CD4-positive, alpha-beta T cell (primary cell): ENCODE results near the gene CD200R1L. TPM values are rescaled to one million over a fixed set of nuclear protein-coding genes. Genes with fewer than 3 reads are reported as not detected.

Source experiments
- ATAC-seq: fragments of 200-7000 bp; cut with Tn5 transposase; one replicate; pipeline ENCODE4 v1.10.0; 2022; ENCODE audit warnings: mild to moderate bottlenecking; ENCODE audit not compliant: poor library complexity
- CTCF ChIA-PET: fragments of 350-600 bp; sonication (Branson Sonifier 250); formaldehyde crosslinking; loops from one replicate; lab custom pipeline; 2021; ENCODE audit warnings: antibody characterized with exemption, inconsistent platforms; lab: Charles Lee
- POLR2A ChIA-PET: fragments of 350-600 bp; sonication (Branson Sonifier 250); formaldehyde crosslinking; loops from one replicate; lab custom pipeline; 2021; ENCODE audit warnings: antibody characterized with exemption, inconsistent platforms; lab: Charles Lee
- DNase-seq, 14 experiments: peaks; one replicate each; pipeline ENCODE4 v3.0.0-alpha.2; 2013 to 2020; ENCODE audit warnings: mixed read lengths in 2 of 14
- H3K27ac ChIP-seq, 2 donors: one replicate each; pipeline versions ENCODE4 v1.5.1 to v1.7.0; 2013; ENCODE audit warnings: low read length in 2 of 2, low read depth in 1 of 2, mild to moderate bottlenecking in 1 of 2
- H3K27me3 ChIP-seq, 2 experiments: 1 replicate in 1 of 2; 2 replicates in 1 of 2; pipeline versions ENCODE4 v1.6.1 to v1.7.0; 2013; ENCODE audit warnings: low read length in 2 of 2, control low read depth in 1 of 2, mild to moderate bottlenecking in 1 of 2, moderate library complexity in 1 of 2; ENCODE audit not compliant: insufficient read depth in 2 of 2, control insufficient read depth in 1 of 2
- H3K36me3 ChIP-seq: one replicate; pipeline ENCODE4 v1.6.1; 2013; ENCODE audit warnings: low read length, control low read depth; ENCODE audit not compliant: insufficient read depth
- H3K4me1 ChIP-seq: one replicate; pipeline ENCODE4 v1.6.1; 2013; ENCODE audit warnings: low read length, control low read depth; ENCODE audit not compliant: insufficient read depth
- H3K4me3 ChIP-seq: one replicate; pipeline ENCODE4 v1.5.1; 2013; ENCODE audit warnings: mild to moderate bottlenecking, low read length, moderate library complexity
- H3K9me3 ChIP-seq, 2 experiments: 1 replicate in 1 of 2; 2 replicates in 1 of 2; pipeline versions ENCODE4 v1.6.1 to v1.7.0; 2013; ENCODE audit warnings: low read length in 2 of 2, mild to moderate bottlenecking in 2 of 2, control low read depth in 1 of 2, moderate library complexity in 1 of 2; ENCODE audit not compliant: control insufficient read depth in 1 of 2, insufficient read depth in 1 of 2
- H3K27ac Mint-ChIP-seq: one replicate; pipeline ENCODE4 v1.8.0; 2020; ENCODE audit warnings: mixed read lengths
- H3K27me3 Mint-ChIP-seq: one replicate; pipeline ENCODE4 v1.8.0; 2021; ENCODE audit warnings: mixed read lengths
- H3K36me3 Mint-ChIP-seq: one replicate; pipeline ENCODE4 v1.8.0; 2021; ENCODE audit warnings: low read depth, mixed read lengths
- H3K4me1 Mint-ChIP-seq: one replicate; pipeline ENCODE4 v1.8.0; 2021; ENCODE audit warnings: low read depth, mixed read lengths
- H3K4me3 Mint-ChIP-seq: one replicate; pipeline ENCODE4 v1.8.0; 2020; ENCODE audit warnings: mild to moderate bottlenecking, mixed read lengths
- H3K9me3 Mint-ChIP-seq: one replicate; pipeline ENCODE4 v1.8.0; 2020; ENCODE audit warnings: mixed read lengths
- intact Hi-C, 2 experiments: fragments of 100-400 bp; cut with DNase I in 1 of 2; cut with micrococcal nuclease in 1 of 2; formaldehyde crosslinking; loops; one replicate each; pipeline versions ENCODE4 v1.15.1 to v1.9.0; 2023 to 2025; cut with DNase I, micrococcal nuclease
- total RNA-seq, 174 experiments: library from RNA in 2 of 174; stranded (reverse) in 2 of 174; gene quantifications; one replicate each; pipeline ENCODE4 v1.2.3 and lab custom pipeline; 2021 to 2026
- TF ChIP-seq, protein P1 (sequence below): fragments of 200-600 bp; IDR thresholded peaks from one replicate; pipeline ENCODE4 v1.8.0; 2022; ENCODE audit warnings: antibody characterized with exemption, mild to moderate bottlenecking

CD200R1L gene
- total RNA-seq, 2 experiments from 2014 or later = 0.17 TPM; not detected in 1

- Histone ChIP-seq H3K4me1 (peaks cover 48% of the 10 kb centered on the region), H3K27ac (no peak overlapping the region), H3K4me3 (no peak overlapping the region), H3K27me3 (no peaks in the 10 kb centered on the region), H3K36me3 (no peaks in the 10 kb centered on the region), H3K9me3 (no peaks in the 10 kb centered on the region)
- ATAC-seq (no peak), DNase-seq (no peak)
- Mint-ChIP-seq H3K9me3 (no peaks in the 10 kb centered on the region), H3K27ac (no peak overlapping the region), H3K4me1 (peaks cover 23% of the 10 kb centered on the region), H3K27me3 (no peaks in the 10 kb centered on the region), H3K4me3 (no peak overlapping the region), H3K36me3 (no peaks in the 10 kb centered on the region)
- ChIA-PET CTCF (no interaction called here), POLR2A (no interaction called here)
- TF ChIP-seq, protein P1, sequence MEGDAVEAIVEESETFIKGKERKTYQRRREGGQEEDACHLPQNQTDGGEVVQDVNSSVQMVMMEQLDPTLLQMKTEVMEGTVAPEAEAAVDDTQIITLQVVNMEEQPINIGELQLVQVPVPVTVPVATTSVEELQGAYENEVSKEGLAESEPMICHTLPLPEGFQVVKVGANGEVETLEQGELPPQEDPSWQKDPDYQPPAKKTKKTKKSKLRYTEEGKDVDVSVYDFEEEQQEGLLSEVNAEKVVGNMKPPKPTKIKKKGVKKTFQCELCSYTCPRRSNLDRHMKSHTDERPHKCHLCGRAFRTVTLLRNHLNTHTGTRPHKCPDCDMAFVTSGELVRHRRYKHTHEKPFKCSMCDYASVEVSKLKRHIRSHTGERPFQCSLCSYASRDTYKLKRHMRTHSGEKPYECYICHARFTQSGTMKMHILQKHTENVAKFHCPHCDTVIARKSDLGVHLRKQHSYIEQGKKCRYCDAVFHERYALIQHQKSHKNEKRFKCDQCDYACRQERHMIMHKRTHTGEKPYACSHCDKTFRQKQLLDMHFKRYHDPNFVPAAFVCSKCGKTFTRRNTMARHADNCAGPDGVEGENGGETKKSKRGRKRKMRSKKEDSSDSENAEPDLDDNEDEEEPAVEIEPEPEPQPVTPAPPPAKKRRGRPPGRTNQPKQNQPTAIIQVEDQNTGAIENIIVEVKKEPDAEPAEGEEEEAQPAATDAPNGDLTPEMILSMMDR = no peak
- intact Hi-C loops = no loop called here
These were observed 75.7 kb downstream of the CD200R1L start for GRCh38 chr3:112770951-112771350.

- H3K4me3 ChIP-seq = no peak overlapping the region
- ATAC-seq (no peak), DNase-seq (peak in 3 of 14 experiments; percentile 11 to 53 (median 27))
- no peaks in the 10 kb centered on the region for H3K9me3 ChIP-seq
- peaks cover 40% of the 10 kb centered on the region for H3K4me1 ChIP-seq
- POLR2A ChIA-PET = no interaction called here
- no peak overlapping the region for H3K27ac ChIP-seq
- Mint-ChIP-seq H3K36me3 (no peaks in the 10 kb centered on the region), H3K4me1 (peaks cover 18% of the 10 kb centered on the region), H3K4me3 (no peak overlapping the region), H3K9me3 (no peaks in the 10 kb centered on the region), H3K27ac (no peak overlapping the region), H3K27me3 (no peaks in the 10 kb centered on the region)
- intact Hi-C loops = no loop called here
- H3K27me3 ChIP-seq = no peaks in the 10 kb centered on the region
- TF ChIP-seq, protein P1 = no peak
- CTCF ChIA-PET = no interaction called here
- H3K36me3 ChIP-seq = no peaks in the 10 kb centered on the region
These were observed 76.5 kb downstream of the CD200R1L start for GRCh38 chr3:112770032-112770626.

- intact Hi-C loops = no loop called here
- Histone ChIP-seq H3K4me3 (no peak overlapping the region), H3K27ac (no peak overlapping the region), H3K4me1 (peaks cover 33% of the 10 kb centered on the region), H3K27me3 (no peaks in the 10 kb centered on the region), H3K9me3 (no peaks in the 10 kb centered on the region), H3K36me3 (no peaks in the 10 kb centered on the region)
- no peak for ATAC-seq
- Mint-ChIP-seq H3K27ac (no peak overlapping the region), H3K4me3 (no peak overlapping the region), H3K9me3 (no peaks in the 10 kb centered on the region), H3K4me1 (peaks cover 12% of the 10 kb centered on the region), H3K27me3 (no peaks in the 10 kb centered on the region), H3K36me3 (no peaks in the 10 kb centered on the region)
- no peak for DNase-seq
- TF ChIP-seq, protein P1 = no peak
- ChIA-PET POLR2A (no interaction called here), CTCF (no interaction called here)
These were observed 77.2 kb downstream of the CD200R1L start for GRCh38 chr3:112769286-112769978.
